ENCODE results near the gene MVB12B. TPM values are rescaled to one million over a fixed set of nuclear protein-coding genes. Genes with fewer than 3 reads are reported as not detected.

The MVB12B gene
- total RNA-seq, 4 donors from 2014 or later = 6.1 to 18.0 (median 13.2) TPM

- TF ChIP-seq, protein P1, sequence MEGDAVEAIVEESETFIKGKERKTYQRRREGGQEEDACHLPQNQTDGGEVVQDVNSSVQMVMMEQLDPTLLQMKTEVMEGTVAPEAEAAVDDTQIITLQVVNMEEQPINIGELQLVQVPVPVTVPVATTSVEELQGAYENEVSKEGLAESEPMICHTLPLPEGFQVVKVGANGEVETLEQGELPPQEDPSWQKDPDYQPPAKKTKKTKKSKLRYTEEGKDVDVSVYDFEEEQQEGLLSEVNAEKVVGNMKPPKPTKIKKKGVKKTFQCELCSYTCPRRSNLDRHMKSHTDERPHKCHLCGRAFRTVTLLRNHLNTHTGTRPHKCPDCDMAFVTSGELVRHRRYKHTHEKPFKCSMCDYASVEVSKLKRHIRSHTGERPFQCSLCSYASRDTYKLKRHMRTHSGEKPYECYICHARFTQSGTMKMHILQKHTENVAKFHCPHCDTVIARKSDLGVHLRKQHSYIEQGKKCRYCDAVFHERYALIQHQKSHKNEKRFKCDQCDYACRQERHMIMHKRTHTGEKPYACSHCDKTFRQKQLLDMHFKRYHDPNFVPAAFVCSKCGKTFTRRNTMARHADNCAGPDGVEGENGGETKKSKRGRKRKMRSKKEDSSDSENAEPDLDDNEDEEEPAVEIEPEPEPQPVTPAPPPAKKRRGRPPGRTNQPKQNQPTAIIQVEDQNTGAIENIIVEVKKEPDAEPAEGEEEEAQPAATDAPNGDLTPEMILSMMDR (IDR thresholded peaks at IDR 0.05 in 4 of 5, conservative IDR thresholded peaks at IDR 0.05 in 1 of 5) = no peak
- no peak for TF ChIP-seq POLR2A (IDR thresholded peaks at IDR 0.05)
- Histone ChIP-seq H3K27ac (peak overlapping the region in 3 of 4 donors; percentile 26 to 64 (median 63)), H3K4me1 (peaks cover 24 to 28% of the 10 kb centered on the region in 2 donors), H3K36me3 (peaks cover 0 to 6% of the 10 kb centered on the region in 2 donors), H3K27me3 (no peaks in the 10 kb centered on the region), H3K4me3 (no peak overlapping the region), H3K9me3 (no peaks in the 10 kb centered on the region)
- in situ Hi-C loops (cut with MboI; ENCODE audit: low sequenced_read_pairs in 4 of 4) = no loop called here
- intact Hi-C loops (cut with DNase I; ENCODE audit: low total_unique reads) = no loop called here
- DNase-seq (no peak), ATAC-seq (peak; percentile 53 to 70)
Observed at GRCh38 chr9:126347911-126348760, 21.5 kb downstream of the MVB12B start.

- H3K9me3 ChIP-seq = no peaks in the 10 kb centered on the region
- TF ChIP-seq, protein P1 (IDR thresholded peaks at IDR 0.05 in 4 of 5, conservative IDR thresholded peaks at IDR 0.05 in 1 of 5) = no peak
- TF ChIP-seq POLR2A (IDR thresholded peaks at IDR 0.05) = no peak
- in situ Hi-C loops (cut with MboI; ENCODE audit: low sequenced_read_pairs in 4 of 4) = no loop called here
- ATAC-seq (no peak), DNase-seq (no peak)
- no peak overlapping the region for H3K4me3 ChIP-seq
- H3K27ac ChIP-seq = peak overlapping the region in 3 of 4 donors; percentile 13 to 42 (median 26)
- peaks cover 17 to 24% of the 10 kb centered on the region in 2 donors for H3K4me1 ChIP-seq
- H3K27me3 ChIP-seq = no peaks in the 10 kb centered on the region
- peaks cover 0 to 6% of the 10 kb centered on the region in 2 donors for H3K36me3 ChIP-seq
- intact Hi-C loops (cut with DNase I; ENCODE audit: low total_unique reads) = no loop called here
Observed at GRCh38 chr9:126348911-126349550, 22.4 kb downstream of the MVB12B start.

DNA sequence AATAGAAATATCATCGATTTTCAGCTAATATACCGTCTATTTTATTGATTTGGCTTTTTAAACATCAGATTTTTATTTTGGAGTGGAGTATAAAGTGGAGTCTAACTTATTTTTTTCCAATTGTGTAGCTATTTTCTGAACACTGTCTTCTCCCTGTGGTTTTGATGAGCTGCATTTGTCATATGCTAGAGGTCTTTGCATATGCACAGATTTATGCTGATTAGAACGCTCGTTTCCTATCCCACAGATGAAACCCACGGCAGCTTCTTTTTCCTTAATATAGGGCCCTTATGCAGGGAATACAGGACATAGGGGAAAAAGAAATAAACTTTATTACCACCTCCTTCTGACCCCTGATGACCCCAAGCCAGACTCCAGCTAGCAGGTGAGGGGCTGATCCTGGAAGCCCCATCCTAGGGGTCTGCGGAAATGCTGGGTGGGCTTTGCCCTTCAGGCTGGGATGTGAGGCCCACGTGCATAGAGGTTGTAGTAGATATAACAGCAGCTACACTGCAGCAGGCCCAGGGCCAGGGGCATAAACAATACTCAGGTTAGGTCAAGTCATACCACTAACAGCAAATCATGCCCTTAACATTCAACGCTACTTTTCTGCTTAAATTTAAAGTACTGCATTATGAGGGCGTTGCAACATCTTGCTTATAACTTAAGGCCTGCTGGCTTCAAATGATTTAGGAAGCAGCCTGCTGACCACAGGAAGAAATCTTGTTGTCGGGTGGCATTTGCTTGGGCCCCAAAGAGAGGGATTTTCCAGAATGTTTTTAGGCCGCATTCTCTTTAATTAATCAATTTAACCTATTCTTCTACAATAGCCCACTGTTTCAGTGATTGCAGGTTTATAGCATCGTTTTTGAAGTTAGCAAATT is 28.5 kb downstream of the MVB12B start:
- Histone ChIP-seq H3K9me3 (no peaks in the 10 kb centered on the region), H3K27me3 (no peaks in the 10 kb centered on the region), H3K36me3 (no peaks in the 10 kb centered on the region), H3K4me1 (peaks cover 0 to 4% of the 10 kb centered on the region in 2 donors), H3K27ac (no peak overlapping the region), H3K4me3 (no peak overlapping the region)
- intact Hi-C loops (cut with DNase I; ENCODE audit: low total_unique reads) = no loop called here
- ATAC-seq (no peak), DNase-seq (no peak)
- no peak for TF ChIP-seq POLR2A (IDR thresholded peaks at IDR 0.05)
- in situ Hi-C loops (cut with MboI; ENCODE audit: low sequenced_read_pairs in 4 of 4) = no loop called here

DNA sequence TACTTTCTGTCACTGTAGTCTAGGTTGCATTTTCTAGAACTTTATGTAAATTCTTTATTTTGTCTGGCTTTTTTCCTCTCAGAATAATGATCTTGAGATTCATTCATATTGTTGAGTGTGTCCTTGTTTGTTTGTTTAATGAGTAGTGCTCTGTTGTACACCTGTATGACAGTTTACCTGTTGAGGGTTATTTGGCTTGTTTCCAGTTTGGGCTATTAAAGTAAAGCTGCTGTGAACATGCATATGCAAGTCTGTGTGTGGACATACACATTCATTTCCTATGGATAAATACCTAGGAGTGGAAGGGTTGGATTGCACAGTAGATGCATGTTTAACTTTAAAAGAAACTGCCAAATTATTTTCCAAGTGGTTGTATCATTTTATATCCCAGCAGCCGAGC is 30.4 kb downstream of the MVB12B start:
- DNase-seq (no peak), ATAC-seq (no peak)
- in situ Hi-C loops (cut with MboI; ENCODE audit: low sequenced_read_pairs in 4 of 4) = no loop called here
- Histone ChIP-seq H3K27ac (no peak overlapping the region), H3K4me1 (peaks cover 0 to 4% of the 10 kb centered on the region in 2 donors), H3K4me3 (no peak overlapping the region), H3K36me3 (no peaks in the 10 kb centered on the region), H3K9me3 (no peaks in the 10 kb centered on the region), H3K27me3 (no peaks in the 10 kb centered on the region)
- TF ChIP-seq, protein P1 (IDR thresholded peaks at IDR 0.05 in 4 of 5, conservative IDR thresholded peaks at IDR 0.05 in 1 of 5) = no peak
- no peak for TF ChIP-seq POLR2A (IDR thresholded peaks at IDR 0.05)
- intact Hi-C loops (cut with DNase I; ENCODE audit: low total_unique reads) = no loop called here
